GM21528 (cell line): ENCODE measurements around the gene MYD88.
"Not testable (repeated sequence)": the region's sequence is repeated elsewhere in the genome, so short reads cannot be mapped to it uniquely, and the experiment has no call there.

ENCODE experiments used
- ATAC-seq: cut with Tn5 transposase; IDR thresholded peaks from one replicate; pipeline ENCODE4 v1.9.1; 2021; ENCODE audit warnings: mild to moderate bottlenecking, moderate library complexity; ENCODE audit not compliant: unreplicated experiment, low FRiP score

Gene MYD88

GRCh38 chr3:38124324-38125122, 13.9 kb upstream of the MYD88 start:
- ATAC-seq: no peak

DNA sequence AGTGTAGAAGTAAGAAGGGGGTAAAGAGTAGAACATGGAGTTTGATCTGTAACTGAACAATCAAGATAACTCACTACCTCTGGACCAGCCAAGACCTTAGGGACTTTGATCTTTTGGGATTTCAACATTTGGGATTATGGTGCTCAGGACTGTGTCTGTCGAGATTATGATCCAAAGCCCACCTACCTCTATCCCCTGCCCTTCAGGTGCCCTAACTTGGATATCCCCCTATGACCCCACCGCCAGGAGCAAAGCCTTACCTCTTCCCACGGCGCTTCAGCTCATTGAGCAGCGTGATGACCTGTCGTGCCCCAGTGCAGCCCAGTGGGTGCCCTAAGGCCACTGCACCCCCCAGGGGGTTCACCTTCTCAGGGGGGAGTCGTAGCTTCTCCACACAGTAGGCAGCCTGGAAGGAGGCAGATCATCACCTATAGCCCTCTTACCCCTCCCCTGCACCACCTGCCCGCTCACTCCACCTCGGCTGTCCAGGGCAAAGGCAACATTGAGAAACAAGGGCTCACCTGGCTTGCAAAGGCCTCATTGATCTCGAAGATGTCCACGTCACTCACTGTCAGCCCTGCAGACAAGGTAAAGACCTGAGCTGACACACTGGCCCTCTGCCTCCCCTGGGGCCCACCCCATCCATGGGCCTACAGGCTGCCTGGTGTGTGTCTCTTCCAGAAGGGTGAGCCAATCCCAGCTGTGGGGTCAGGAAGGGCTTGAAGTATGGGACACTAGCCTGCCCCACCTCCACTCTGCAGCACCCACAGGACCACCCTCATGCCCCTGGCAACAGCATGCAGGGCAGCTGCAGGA, 12.9 kb upstream of the MYD88 start:
- no peak for ATAC-seq

GRCh38 chr3:38126121-38126892, 12.2 kb upstream of the MYD88 start:
- no peak for ATAC-seq

DNA sequence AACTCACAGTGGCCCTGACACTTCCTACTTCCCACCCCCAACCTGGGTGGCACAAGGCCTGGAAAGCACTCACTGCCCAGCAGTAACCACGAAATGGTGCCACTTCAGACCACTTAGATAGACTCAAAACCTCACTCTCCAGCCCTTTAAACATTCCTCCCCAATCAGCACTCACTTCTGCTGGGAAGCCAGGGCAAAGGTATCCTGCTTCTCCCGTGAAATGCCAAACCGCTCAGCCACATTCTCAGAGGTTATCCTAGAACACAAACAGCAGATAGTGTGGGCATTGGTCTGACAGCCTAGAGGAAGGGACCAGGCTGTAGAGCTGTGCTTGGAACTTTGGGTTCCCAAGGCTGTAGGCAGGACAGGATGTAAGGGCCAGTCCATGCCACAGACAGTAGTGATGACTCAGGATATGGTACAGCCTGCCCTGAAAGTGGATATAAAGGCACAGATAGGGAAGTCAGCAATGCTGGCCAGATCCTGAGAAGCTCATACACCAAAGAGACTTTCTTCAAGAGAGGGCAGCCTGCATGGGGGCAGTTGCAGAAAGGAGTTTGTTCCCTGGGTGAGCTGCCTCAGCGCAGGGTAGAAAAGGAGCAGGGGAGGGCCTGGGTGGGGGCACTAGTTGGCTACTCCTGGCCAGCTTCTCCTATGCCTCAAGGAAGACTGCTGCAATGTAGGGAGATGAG, 10.7 kb upstream of the MYD88 start:
- ATAC-seq: no peak

GRCh38 chr3:38128303-38128655, 10.2 kb upstream of the MYD88 start:
- no peak for ATAC-seq

DNA sequence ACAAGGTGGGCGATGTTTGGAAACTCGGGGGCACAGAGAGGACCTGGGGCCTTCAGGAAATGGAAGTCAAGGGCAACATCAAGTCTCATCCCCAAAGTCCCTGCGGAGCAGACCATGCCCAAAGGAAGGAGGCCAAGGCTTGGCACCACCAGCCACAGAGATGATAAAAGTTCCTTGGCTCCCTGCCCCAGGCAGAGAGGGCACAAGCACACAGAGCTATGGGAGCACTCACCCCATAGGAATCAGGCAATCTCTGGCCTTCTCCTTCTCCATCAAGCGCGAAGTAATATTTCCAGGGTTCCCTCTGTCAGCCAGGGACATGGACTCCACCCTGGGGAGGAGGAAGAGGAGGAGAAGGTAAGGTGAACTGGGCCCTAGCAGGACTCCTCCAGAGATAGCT, 9.4 kb upstream of the MYD88 start:
- no peak for ATAC-seq

DNA sequence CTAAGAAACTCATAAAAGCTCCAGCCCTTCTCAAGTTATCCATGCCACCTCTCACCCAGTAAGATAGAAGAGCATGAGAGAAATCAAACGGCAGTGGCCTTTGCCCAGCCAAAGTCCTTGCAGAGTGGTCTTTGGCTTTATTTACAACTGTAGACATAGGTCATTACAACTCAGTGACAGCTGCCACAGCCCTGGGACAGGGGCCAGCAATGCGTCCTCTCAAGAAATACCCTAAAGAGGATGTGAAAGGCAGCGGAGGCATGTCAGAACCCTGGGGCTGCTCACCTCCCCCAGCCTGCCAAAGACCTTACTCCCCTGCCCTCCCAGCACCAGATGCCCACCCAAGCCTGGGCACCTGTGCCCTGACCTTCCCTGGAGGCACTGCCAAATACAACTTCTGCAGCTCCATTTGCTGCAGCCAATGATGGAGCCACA, 7.8 kb upstream of the MYD88 start:
- ATAC-seq: no peak

- ATAC-seq: no peak
These were observed 6.7 kb upstream of the MYD88 start for GRCh38 chr3:38131621-38132369.

GRCh38 chr3:38133209-38133556, 5.3 kb upstream of the MYD88 start:
- no peak for ATAC-seq

DNA sequence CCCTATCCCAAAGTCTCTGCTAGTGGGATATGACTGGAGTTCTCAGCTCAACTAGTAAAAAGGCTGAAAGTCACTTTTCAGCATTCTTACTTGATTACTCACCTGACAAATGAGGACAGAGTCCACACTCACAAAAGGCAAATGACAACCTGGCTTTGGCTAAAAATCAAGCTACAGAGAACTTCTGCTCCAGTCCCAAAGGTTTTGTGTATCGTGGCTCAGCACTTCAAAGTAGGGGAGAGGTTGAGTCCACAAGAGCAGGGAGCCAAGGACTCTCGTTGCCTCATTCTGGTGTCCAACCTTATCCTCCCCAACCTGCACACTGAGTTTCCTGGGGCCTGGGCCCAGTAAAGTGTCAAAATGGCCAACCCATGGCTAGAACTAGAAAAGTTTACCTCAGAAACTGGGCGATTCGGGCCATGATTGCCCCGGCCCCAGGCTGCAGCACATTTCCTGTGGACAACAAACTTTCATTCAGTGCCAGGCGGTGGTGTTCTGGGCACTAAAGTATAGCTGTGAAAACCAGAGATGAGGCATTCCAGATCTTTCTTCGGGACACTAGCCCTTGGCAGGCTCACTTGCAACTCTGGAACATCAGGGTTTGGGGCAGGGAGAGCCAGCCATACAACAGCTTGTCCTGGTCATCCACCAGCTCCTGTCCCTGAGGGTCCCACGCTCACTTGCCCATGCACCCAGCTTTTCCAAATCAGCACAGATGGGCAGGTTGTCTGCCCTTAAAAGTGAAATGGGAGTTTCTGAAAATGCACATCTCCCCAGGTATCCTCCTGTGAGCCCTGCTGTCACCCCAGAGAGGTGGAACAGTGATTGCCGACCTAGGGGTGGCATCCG, 4.7 kb upstream of the MYD88 start:
- no peak for ATAC-seq

DNA sequence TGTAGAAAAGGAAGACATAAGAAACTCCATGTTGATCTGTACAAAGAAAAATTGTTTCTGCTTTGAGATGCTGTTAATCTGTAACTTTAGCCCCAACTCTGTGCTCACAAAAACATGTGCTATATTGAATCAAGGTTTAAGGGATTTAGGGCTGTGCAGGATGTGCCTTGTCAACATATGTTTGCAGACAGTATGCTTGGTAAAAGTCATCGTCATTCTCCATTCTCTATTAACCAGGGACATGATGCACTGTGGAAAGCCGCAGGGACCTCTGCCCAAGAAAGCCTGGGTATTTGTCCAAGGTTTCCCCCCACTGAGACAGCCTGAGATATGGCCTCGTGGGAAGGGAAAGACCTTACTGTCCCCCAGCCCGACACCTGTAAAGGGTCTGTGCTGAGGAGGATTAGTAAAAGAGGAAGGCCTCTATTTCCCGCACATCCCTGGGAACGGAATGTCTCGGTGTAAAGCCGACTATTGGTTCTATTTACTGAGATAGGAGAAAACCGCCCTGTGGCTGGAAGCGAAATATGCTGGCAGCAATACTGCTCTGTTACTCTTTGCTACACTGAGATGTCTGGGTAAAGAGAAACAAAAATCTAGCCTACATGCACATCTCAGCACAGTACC, 3.8 kb upstream of the MYD88 start:
- not testable (repeated sequence) for ATAC-seq

- ATAC-seq: not testable (repeated sequence)
These were observed 2.7 kb upstream of the MYD88 start for GRCh38 chr3:38135621-38136277.

DNA sequence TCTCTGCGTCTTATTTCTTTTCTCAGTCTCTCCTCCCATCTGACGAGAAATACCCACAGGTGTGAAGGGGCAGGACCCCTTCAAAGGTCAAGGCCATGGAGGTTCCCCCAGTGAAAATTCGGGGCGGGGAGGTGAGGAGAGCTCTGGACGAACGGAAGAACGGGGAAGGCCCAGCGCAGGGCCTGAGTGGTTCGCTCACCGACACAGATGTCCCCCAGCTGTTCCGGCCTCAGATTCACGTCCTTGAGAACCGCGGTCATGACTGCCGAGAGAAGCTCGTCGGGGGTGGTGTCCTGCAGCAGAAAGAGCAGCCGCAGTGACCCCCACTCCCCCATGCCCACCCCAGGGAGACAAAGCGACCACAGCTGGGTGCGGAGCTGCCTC, 2.1 kb upstream of the MYD88 start:
- ATAC-seq: no peak

DNA sequence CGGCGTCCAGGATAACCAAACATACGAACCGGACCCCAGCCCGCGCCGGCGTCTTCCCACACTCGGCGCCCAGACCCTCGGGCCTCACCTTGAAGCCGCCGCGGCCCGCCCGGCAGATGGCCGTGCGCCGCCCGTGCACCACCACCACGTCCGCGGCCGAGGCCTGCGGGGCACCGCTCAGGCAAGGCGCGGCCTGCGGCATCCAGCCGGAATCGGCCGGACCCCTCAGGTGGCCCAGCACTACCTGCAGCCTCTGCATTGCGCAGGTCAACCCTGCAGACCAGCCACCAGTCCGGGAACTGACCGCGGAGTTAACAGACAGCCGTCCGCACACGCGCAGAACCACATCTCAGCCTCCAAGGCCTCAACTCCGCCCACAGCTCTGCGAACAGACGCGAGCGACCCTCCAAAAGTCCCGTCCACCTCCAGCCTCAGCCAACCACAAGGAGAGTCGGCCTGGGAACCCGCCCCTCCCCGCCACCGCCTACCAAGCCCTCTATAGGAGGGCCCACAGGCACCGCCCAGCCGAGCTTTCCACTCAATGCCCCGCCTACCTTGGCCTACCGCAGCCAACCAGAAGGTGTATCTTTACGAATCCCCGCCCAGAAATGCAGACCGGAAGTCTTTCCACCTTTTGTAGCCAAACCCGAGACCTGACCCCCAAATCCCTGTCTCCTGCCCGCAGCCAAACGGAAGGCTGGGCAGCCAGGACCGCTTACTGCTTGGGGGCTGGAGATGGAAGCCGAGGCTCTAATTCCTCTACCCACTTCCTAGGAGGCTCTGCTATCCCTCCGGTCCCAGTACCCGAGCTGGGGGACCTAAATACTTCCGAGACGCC, 1.5 kb upstream of the MYD88 start, which contains the start of gene ACAA1:
Gene ACAA1, minus strand, starts transcription at position 351 of the 838 bp plus-strand sequence. Its CDS starts 92 bp downstream, at position 259.
- ATAC-seq: peak; percentile 85

- no peak for ATAC-seq
These were observed 679 bp upstream of the MYD88 start for GRCh38 chr3:38137615-38138348.

DNA sequence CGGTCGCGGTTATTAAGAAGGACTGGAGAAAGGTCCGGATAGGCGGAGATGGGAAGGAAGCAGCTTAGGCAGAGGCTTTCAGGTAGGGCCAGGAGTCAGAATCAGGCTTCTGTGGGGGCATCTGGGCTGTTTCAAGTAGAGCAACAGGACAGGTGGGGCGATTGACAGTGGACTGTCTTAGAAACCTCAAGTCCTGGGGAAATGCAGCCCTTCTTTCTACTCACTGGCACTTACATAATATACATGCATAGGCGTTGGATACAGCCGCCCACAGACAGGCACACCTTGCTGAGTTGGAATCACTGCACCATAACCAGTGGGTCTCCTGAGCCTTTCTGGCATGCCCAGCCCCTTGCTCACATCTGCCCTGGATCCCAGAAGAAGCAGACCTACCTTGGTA, 730 bp downstream of the MYD88 start:
- ATAC-seq: no peak
